MM.1S (cell line): ENCODE results near the gene HTR2B.
A peak's percentile ranks its signal among the peaks of the same experiment; 100 is the strongest.
"Not testable (repeated sequence)": the region's sequence is repeated elsewhere in the genome, so short reads cannot be mapped to it uniquely, and the experiment has no call there.

Experiments
- DNase-seq: peaks from one replicate; pipeline ENCODE4 v3.0.0-alpha.2; 2015
- H2AFZ ChIP-seq: fragments of 300-600 bp; sonication (generic); 2 replicates; pipeline ENCODE4 v1.6.0; 2016; ENCODE audit warnings: antibody characterized with exemption, low read length
- H3F3A ChIP-seq: fragments of 300-600 bp; sonication (generic); 2 replicates; pipeline ENCODE4 v1.6.1; 2016; ENCODE audit warnings: mild to moderate bottlenecking, antibody characterized with exemption, low read length, moderate library complexity, mixed read lengths; ENCODE audit not compliant: insufficient read depth
- H3K27ac ChIP-seq: fragments of 300-600 bp; sonication (generic); 2 replicates; pipeline ENCODE4 v1.5.1; 2016; ENCODE audit warnings: mild to moderate bottlenecking, low read length
- H3K27me3 ChIP-seq: fragments of 300-600 bp; sonication (generic); replicated peaks from 2 replicates; pipeline ENCODE4 v1.6.0; 2016; ENCODE audit warnings: low read length; ENCODE audit not compliant: insufficient read depth
- H3K36me3 ChIP-seq: fragments of 300-600 bp; sonication (generic); replicated peaks from 2 replicates; pipeline ENCODE4 v1.6.1; 2016; ENCODE audit warnings: mild to moderate bottlenecking, low read length, mixed read lengths; ENCODE audit not compliant: insufficient read depth
- H3K4me1 ChIP-seq: fragments of 300-600 bp; sonication (generic); 2 replicates; pipeline ENCODE4 v1.6.1; 2016; ENCODE audit warnings: low read length, mixed read lengths
- H3K4me2 ChIP-seq: fragments of 300-600 bp; sonication (generic); 2 replicates; pipeline ENCODE4 v1.6.0; 2016; ENCODE audit warnings: low read depth, low read length
- H3K4me3 ChIP-seq: fragments of 300-600 bp; sonication (generic); 2 replicates; pipeline ENCODE4 v1.5.1; 2016; ENCODE audit warnings: low read length, mixed read lengths
- H3K79me2 ChIP-seq: fragments of 300-600 bp; sonication (generic); 2 replicates; pipeline ENCODE4 v1.6.1; 2016; ENCODE audit warnings: mixed run types, low read length, mixed read lengths
- H3K9ac ChIP-seq: fragments of 300-600 bp; sonication (generic); 2 replicates; pipeline ENCODE4 v1.6.1; 2016; ENCODE audit warnings: low read length, mixed read lengths
- H3K9me2 ChIP-seq: fragments of 300-600 bp; sonication (generic); replicated peaks from 2 replicates; pipeline ENCODE4 v1.6.1; 2016; ENCODE audit warnings: mild to moderate bottlenecking, low read length, mixed read lengths; ENCODE audit not compliant: insufficient read depth
- H3K9me3 ChIP-seq: fragments of 300-600 bp; sonication (generic); replicated peaks from 2 replicates; pipeline ENCODE4 v1.6.1; 2016; ENCODE audit warnings: mild to moderate bottlenecking, low read length, mixed read lengths; ENCODE audit not compliant: insufficient read depth
- H4K20me1 ChIP-seq: fragments of 300-600 bp; sonication (generic); 2 replicates; pipeline ENCODE4 v1.6.1; 2016; ENCODE audit warnings: mild to moderate bottlenecking, low read length, moderate library complexity, mixed read lengths; ENCODE audit not compliant: insufficient read depth
- EZH2 ChIP-seq: fragments of 300-600 bp; sonication (generic); optimal IDR thresholded peaks from 2 replicates; pipeline ENCODE3; 2017; ENCODE audit warnings: low read depth, mild to moderate bottlenecking, antibody characterized with exemption, low read length, mixed read lengths
- EZH2phosphoT487 ChIP-seq: fragments of 300-600 bp; sonication (generic); IDR thresholded peaks from 2 replicates; pipeline ENCODE4 v1.6.1; 2018; ENCODE audit warnings: antibody characterized with exemption, low read length
- TF ChIP-seq, protein P1 (sequence below): fragments of 300-600 bp; sonication (generic); IDR thresholded peaks from 2 replicates; pipeline ENCODE4 v1.5.1; 2016; ENCODE audit warnings: antibody characterized with exemption, low read length, mixed read lengths

HTR2B gene

GRCh38 chr2:231100990-231101389 is 23.9 kb downstream of the HTR2B start:
- no peaks in the 10 kb centered on the region for H3K9me2 ChIP-seq
- H4K20me1 ChIP-seq, result no peaks in the 10 kb centered on the region; the same call in 1 of the 2 replicates
- H2AFZ ChIP-seq, result no peak overlapping the region
- H3K79me2 ChIP-seq, result peaks cover 14% of the 10 kb centered on the region
- no peaks in the 10 kb centered on the region for H3K4me1 ChIP-seq
- H3K27me3 ChIP-seq, result no peaks in the 10 kb centered on the region
- no peak overlapping the region for H3K4me2 ChIP-seq
- H3K9me3 ChIP-seq, result no peaks in the 10 kb centered on the region
- TF ChIP-seq EZH2phosphoT487 (no peak), EZH2 (no peak)
- TF ChIP-seq, protein P1, sequence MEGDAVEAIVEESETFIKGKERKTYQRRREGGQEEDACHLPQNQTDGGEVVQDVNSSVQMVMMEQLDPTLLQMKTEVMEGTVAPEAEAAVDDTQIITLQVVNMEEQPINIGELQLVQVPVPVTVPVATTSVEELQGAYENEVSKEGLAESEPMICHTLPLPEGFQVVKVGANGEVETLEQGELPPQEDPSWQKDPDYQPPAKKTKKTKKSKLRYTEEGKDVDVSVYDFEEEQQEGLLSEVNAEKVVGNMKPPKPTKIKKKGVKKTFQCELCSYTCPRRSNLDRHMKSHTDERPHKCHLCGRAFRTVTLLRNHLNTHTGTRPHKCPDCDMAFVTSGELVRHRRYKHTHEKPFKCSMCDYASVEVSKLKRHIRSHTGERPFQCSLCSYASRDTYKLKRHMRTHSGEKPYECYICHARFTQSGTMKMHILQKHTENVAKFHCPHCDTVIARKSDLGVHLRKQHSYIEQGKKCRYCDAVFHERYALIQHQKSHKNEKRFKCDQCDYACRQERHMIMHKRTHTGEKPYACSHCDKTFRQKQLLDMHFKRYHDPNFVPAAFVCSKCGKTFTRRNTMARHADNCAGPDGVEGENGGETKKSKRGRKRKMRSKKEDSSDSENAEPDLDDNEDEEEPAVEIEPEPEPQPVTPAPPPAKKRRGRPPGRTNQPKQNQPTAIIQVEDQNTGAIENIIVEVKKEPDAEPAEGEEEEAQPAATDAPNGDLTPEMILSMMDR, result no peak
- no peaks in the 10 kb centered on the region; the same call in 1 of the 2 replicates for H3K36me3 ChIP-seq
- H3K4me3 ChIP-seq, result no peak overlapping the region
- H3K27ac ChIP-seq, result no peak overlapping the region
- no peak overlapping the region for H3K9ac ChIP-seq
- peaks cover 6% of the 10 kb centered on the region; the same call in 1 of the 2 replicates for H3F3A ChIP-seq
- DNase-seq, result no peak

DNA sequence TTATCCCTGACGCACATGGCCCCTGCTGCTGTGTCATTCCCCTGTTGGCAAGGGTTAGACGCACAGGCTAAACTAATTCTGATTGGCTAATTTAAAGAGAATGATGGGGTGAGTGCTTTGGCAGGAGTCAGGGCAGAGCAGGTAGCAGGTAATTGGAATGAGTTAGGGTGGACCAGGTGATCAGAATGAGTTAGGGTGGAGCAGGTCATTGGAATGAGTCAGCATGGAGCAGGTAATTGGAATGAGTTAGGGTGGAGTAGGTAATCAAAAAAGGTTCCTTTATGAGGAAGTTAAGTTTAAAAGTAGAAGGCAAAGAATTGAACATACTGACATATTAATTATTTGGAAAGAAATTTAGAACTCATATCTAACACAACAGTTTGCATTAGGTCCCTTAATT is 24.5 kb downstream of the HTR2B start:
- not testable (repeated sequence) for H3K4me2 ChIP-seq, H3K36me3 ChIP-seq, H3K4me1 ChIP-seq, DNase-seq, H4K20me1 ChIP-seq, H3K9me2 ChIP-seq, H3F3A ChIP-seq, H3K4me3 ChIP-seq, H3K27me3 ChIP-seq, H3K9ac ChIP-seq, H3K9me3 ChIP-seq, H3K27ac ChIP-seq, H3K79me2 ChIP-seq, H2AFZ ChIP-seq

- Histone ChIP-seq H3K9ac (no peak overlapping the region), H3K4me2 (no peak overlapping the region), H3K4me3 (no peak overlapping the region), H3K27me3 (no peaks in the 10 kb centered on the region), H3K4me1 (no peaks in the 10 kb centered on the region), H3K27ac (no peak overlapping the region), H3K9me2 (no peaks in the 10 kb centered on the region), H4K20me1 (no peaks in the 10 kb centered on the region; the same call in 1 of the 2 replicates), H2AFZ (no peak overlapping the region), H3K9me3 (no peaks in the 10 kb centered on the region), H3K79me2 (peaks cover 5% of the 10 kb centered on the region), H3K36me3 (no peaks in the 10 kb centered on the region), H3F3A (peaks cover 6% of the 10 kb centered on the region; the same call in 1 of the 2 replicates)
- TF ChIP-seq, protein P1, result peak; percentile 32; the same call in 1 of the 2 replicates
- no peak for TF ChIP-seq EZH2phosphoT487
- DNase-seq, result no peak
These were observed 24.9 kb downstream of the HTR2B start for GRCh38 chr2:231099918-231100317.

DNA sequence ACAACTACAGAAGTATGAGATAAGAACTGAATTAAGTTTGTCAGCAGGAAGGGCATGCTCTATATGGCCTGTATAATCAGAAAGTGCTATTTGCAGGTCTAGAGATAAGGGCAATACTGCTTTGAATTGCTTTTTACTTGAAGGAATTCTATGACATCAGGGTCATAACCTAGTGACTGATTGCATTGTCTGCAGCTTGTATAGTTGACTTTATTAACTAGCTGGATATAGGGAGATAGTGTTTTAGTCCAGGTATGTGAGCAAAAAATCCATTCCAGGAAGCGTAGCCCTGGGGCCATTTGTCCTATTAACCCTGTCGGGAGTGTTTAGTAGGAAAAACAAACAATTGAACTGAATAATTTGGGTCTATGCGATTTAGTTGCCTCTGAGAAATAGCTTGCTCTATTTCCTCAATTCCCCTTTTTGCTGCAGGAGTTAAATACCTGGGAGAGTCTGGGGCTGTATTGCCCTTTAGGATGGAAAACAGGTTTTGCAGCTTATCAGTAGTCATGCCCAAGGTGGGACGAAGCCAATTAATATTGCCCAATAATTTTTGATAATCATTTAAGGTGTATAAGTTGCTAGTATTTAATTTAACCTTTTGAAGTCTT is 30.0 kb downstream of the HTR2B start:
- Histone ChIP-seq H4K20me1 (no peaks in the 10 kb centered on the region), H3F3A (no peaks in the 10 kb centered on the region), H3K27ac (no peak overlapping the region), H3K4me3 (no peak overlapping the region), H2AFZ (no peak overlapping the region), H3K79me2 (peaks cover 23% of the 10 kb centered on the region), H3K9me2 (no peaks in the 10 kb centered on the region), H3K9me3 (no peaks in the 10 kb centered on the region), H3K27me3 (no peaks in the 10 kb centered on the region), H3K36me3 (no peaks in the 10 kb centered on the region), H3K4me1 (no peaks in the 10 kb centered on the region), H3K9ac (no peak overlapping the region), H3K4me2 (no peak overlapping the region)
- no peak for DNase-seq
- no peak for TF ChIP-seq EZH2phosphoT487
- no peak for TF ChIP-seq EZH2
- TF ChIP-seq, protein P1, result no peak
